ENCODE measurements around the gene MCM9. TPM values are rescaled to one million over a fixed set of nuclear protein-coding genes. Genes with fewer than 3 reads are reported as not detected.
"Not testable (repeated sequence)": the region's sequence is repeated elsewhere in the genome, so short reads cannot be mapped to it uniquely, and the experiment has no call there.

Gene MCM9
- total RNA-seq, 1 donor from 2014 or later, result 15.6 TPM

GRCh38 chr6:118871331-118871730 lies 63.6 kb downstream of the MCM9 start:
- peaks cover 6% of the 10 kb centered on the region for H3K36me3 Mint-ChIP-seq (ENCODE audit: unreplicated experiment)
- TF ChIP-seq CTCF (IDR thresholded peaks at IDR 0.05), result no peak

GRCh38 chr6:118869894-118870589 lies 64.9 kb downstream of the MCM9 start:
- H3K36me3 Mint-ChIP-seq (ENCODE audit: unreplicated experiment), result peaks cover 6% of the 10 kb centered on the region
- DNase-seq (ENCODE audit: extremely low spot score, unreplicated experiment), result no peak
- peaks cover 14% of the 10 kb centered on the region for H3K9me3 Mint-ChIP-seq (ENCODE audit: unreplicated experiment)
- H3K4me1 Mint-ChIP-seq (ENCODE audit: unreplicated experiment), result peaks cover 12% of the 10 kb centered on the region
- no peaks in the 10 kb centered on the region for H3K27me3 Mint-ChIP-seq (ENCODE audit: unreplicated experiment)
- peak overlapping the region; percentile 11 for H3K27ac Mint-ChIP-seq (ENCODE audit: unreplicated experiment)
- TF ChIP-seq CTCF (IDR thresholded peaks at IDR 0.05), result no peak
- no peak overlapping the region for H3K4me3 Mint-ChIP-seq (ENCODE audit: unreplicated experiment)

More at GRCh38 chr6:118871331-118871730, 63.6 kb downstream of the MCM9 start:
- no peak overlapping the region for H3K27ac Mint-ChIP-seq (ENCODE audit: unreplicated experiment)
- DNase-seq (ENCODE audit: extremely low spot score, unreplicated experiment), result no peak
- H3K9me3 Mint-ChIP-seq (ENCODE audit: unreplicated experiment), result peaks cover 13% of the 10 kb centered on the region
- peaks cover 18% of the 10 kb centered on the region for H3K4me1 Mint-ChIP-seq (ENCODE audit: unreplicated experiment)
- H3K4me3 Mint-ChIP-seq (ENCODE audit: unreplicated experiment), result no peak overlapping the region
- H3K27me3 Mint-ChIP-seq (ENCODE audit: unreplicated experiment), result no peaks in the 10 kb centered on the region

GRCh38 chr6:118869350-118869749 lies 65.6 kb downstream of the MCM9 start:
- H3K4me1 Mint-ChIP-seq (ENCODE audit: unreplicated experiment), result peaks cover 12% of the 10 kb centered on the region
- no peak for DNase-seq (ENCODE audit: extremely low spot score, unreplicated experiment)
- no peak for TF ChIP-seq CTCF (IDR thresholded peaks at IDR 0.05)

GRCh38 chr6:118868901-118869300 lies 66.1 kb downstream of the MCM9 start:
- H3K27ac Mint-ChIP-seq (ENCODE audit: unreplicated experiment); H3K36me3 Mint-ChIP-seq (ENCODE audit: unreplicated experiment); H3K4me3 Mint-ChIP-seq (ENCODE audit: unreplicated experiment); H3K27me3 Mint-ChIP-seq (ENCODE audit: unreplicated experiment); DNase-seq (ENCODE audit: extremely low spot score, unreplicated experiment): not testable (repeated sequence)
- Mint-ChIP-seq H3K9me3 (ENCODE audit: unreplicated experiment) (peaks cover 14% of the 10 kb centered on the region), H3K4me1 (ENCODE audit: unreplicated experiment) (peaks cover 12% of the 10 kb centered on the region)

More at GRCh38 chr6:118869350-118869749, 65.6 kb downstream of the MCM9 start:
- Mint-ChIP-seq H3K27ac (ENCODE audit: unreplicated experiment) (no peak overlapping the region), H3K4me3 (ENCODE audit: unreplicated experiment) (no peak overlapping the region), H3K9me3 (ENCODE audit: unreplicated experiment) (peaks cover 14% of the 10 kb centered on the region), H3K36me3 (ENCODE audit: unreplicated experiment) (peaks cover 6% of the 10 kb centered on the region), H3K27me3 (ENCODE audit: unreplicated experiment) (no peaks in the 10 kb centered on the region)

GRCh38 chr6:118867181-118867580 lies 67.8 kb downstream of the MCM9 start:
- Mint-ChIP-seq H3K27me3 (ENCODE audit: unreplicated experiment) (no peaks in the 10 kb centered on the region), H3K4me3 (ENCODE audit: unreplicated experiment) (no peak overlapping the region), H3K36me3 (ENCODE audit: unreplicated experiment) (peaks cover 6% of the 10 kb centered on the region), H3K4me1 (ENCODE audit: unreplicated experiment) (peaks cover 12% of the 10 kb centered on the region), H3K9me3 (ENCODE audit: unreplicated experiment) (peaks cover 14% of the 10 kb centered on the region), H3K27ac (ENCODE audit: unreplicated experiment) (no peak overlapping the region)
- DNase-seq (ENCODE audit: extremely low spot score, unreplicated experiment), result no peak
- TF ChIP-seq CTCF (IDR thresholded peaks at IDR 0.05), result no peak
